Iris pigment epithelial cell (primary cell): ENCODE results near the gene APP.

Source experiments
- DNase-seq: peaks from one replicate; pipeline ENCODE4 v3.0.0-alpha.2; 2011; ENCODE audit warnings: low read depth

APP gene

DNA sequence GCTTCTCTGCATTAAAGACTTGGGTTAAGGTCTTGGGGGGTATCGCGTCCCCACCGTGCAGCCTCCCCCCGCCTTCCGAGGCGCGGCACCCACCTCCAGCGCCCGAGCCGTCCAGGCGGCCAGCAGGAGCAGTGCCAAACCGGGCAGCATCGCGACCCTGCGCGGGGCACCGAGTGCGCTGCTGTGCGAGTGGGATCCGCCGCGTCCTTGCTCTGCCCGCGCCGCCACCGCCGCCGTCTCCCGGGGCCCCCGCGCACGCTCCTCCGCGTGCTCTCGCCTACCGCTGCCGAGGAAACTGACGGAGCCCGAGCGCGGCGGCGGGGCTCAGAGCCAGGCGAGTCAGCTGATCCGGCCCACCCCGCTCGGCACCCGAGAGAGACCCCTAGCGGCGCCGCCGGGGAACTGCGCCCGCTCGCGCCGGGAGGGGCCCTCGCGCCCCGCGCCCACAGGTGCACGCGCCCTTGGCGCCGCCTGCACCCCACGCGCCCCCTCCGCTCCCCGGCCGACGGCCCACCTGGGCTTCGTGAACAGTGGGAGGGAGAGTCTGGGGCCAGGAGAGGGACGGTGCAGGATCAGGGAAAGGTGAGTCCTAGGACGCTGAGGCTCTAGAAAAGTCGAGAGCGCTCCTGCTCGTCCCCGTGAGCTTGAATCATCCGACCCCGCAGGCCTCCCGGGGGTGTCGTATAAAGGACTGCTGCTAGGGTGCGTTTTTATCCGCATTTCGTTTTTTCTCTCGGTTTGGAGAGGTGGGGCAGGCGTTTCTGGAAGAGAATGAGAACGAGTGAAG, at the start of gene APP:
TSS of gene APP (minus strand) at position 300 of the 787 bp plus-strand sequence. CDS start at position 150, 150 bp downstream.
- DNase-seq: peak; percentile 78

DNA sequence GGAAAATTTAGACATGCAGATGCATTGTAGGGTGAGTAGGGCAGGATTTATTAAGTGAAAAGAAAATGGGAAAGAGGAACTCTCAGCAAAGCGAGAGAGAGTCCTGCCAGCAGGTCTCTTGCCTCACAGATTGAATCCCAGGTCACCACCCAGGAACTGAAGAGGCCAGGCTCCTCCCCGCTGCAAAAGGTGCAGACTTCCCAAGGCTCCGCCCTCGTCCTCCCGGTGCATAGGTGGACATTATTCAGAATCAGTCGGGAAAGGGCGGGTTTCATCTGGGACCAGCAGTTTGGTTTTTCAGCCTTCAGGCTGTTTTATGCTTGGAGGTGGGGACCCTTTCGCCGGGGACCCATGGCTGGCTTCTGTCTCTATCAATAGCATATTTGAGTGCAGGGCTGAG, 41.6 kb upstream of the APP start:
- no peak for DNase-seq

DNA sequence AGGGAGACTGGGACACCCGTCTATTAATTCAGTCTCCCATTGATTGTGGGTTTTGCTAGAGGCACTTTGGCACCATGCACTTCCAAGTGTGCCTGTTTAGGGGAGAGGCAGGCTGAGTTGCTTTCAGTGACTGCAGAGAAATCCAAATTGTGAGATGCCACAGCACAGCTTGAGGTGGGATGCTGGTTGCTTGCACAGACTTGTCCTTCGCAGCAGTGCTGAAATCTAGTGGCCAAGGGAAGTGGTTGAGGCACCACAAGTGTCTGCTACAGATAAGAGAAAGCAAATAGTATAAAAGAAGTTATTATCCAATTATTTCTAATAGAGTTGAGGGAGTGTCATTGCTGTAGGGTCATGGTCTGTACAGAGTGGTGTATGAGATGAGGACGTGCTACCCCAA, 40.0 kb upstream of the APP start:
- no peak for DNase-seq

DNA sequence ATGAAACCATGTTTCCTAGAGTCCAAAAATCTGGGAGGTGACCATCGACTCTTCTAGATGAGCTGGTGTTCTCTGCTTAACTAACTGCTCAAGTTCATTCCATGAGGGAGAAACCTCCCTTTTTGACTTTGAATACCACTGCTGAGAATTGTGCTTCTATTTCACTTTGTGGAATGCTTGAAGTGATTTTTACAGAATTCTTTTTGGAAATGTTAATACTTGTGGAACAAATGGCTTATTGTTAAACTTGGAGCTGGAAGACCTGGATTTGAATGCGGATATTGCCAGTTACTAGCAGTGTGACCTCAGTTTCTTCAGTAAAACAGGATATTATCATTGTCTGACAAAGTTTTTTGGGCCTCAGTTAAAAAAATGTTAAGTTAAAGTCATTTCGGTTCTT, 36.5 kb upstream of the APP start:
- no peak for DNase-seq

DNA sequence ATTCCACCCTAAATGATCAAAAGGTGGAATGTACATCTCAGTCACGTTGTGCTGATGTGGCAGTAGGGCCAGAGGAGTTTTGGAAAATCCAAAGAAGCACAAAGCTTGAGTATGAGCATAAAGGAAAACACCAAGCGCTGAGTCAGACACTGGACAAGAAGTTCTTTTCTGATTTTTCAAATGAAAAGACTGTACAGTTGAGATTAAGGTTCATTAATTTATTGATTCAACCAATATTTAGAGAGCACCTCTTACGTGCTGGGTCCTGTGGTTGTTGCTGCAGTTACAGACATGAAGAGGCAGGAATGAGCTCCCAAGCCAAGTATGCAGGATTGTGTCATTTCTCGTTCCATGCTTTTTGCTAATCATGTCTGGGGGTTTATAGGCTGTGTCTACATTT, 28.9 kb upstream of the APP start:
- DNase-seq: peak; percentile 69

DNA sequence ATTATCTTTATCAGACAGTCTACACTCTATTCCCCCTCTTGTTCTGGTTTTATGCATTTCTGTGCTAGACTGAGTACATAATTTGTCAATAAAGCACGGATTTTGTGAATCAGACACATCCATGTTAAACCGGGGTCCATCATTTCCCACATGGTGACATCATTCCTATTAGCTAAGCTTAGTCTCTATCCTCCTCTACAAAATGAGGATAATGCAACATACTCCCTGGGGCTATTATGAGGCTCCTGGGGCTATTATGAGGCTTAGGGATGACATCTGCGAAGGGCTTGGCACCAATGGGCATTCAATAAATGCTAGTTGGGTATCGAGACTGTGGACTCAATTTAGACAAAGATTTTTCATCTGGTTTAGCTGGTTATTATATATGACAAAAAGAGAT, 25.1 kb upstream of the APP start:
- no peak for DNase-seq

DNA sequence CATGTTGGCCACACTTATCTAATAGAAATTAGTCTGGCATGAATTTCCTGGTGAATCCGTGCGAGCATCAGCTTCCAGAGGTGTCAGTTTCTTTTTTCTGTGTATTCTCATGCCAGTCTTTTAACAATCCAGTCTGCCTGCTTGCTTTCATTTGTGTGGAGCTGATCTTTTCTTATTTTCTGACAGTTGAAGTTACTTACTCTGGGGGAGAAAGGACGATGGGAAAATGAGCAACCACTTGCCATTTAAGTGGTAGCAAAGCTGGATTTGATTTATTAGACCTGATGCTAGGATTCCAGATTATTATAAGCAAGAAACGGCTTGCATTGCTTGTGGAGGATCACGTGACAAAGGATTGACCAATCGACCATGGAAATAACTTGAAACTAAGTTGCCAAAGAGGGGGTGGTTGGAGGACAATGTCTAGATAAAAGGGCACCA, 24.3 kb upstream of the APP start:
- peak; percentile 30 for DNase-seq

DNA sequence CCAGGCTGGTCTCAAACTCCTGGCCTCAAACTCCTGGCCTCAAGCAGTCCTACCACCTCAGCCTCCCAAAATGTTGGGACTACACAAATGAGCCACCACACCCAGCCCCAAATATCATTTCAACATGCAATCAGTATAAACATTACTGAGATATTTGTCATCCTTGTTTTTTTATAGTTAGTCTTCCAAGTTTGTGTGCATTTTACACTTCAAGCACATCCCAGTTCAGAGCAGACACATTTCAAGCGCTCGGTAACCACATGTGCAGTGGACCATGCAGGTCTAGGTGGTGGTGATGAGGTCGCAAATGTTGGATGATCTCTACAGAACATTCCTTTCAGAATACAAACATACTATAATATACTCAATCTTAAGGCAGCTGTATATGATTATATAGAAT, 23.8 kb upstream of the APP start:
- no peak for DNase-seq

DNA sequence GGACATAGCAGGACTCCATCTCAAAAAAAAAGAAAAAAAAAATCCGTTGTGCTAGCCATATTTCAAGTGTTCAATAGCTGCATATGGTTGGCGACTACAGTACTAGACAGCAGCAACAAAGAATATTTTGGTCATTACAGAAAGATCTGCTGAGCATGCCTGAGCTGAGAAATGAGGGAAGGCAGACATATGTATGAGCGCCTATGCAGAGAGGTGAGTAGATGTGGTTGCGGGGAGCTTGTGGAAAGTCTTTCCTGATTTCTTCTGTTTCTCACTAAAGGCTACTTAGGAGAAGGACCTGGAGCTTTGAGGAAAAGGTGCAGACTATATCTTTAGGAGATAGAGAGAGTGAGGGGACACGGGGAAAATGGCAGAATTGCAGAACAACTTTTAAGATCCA, 21.0 kb upstream of the APP start:
- no peak for DNase-seq

DNA sequence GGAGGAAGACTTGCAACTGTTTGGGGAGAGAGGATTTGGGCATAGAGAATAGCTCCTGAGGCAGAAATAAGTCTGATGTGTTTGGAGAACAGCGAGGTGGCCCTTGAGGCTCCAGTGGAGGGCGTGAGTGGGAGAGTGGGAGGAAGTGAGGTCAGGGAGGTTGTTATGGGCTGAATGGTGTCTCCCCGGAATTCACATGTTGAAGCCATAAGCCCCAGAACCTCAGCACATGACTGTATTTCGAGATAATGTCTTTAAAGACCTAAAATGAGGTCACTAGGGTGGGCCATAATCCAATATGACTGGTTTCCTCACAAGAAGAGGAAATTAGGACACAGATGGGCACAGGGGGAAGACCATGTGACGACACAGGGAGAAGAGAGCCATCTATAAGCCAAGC, 17.9 kb upstream of the APP start:
- no peak for DNase-seq

DNA sequence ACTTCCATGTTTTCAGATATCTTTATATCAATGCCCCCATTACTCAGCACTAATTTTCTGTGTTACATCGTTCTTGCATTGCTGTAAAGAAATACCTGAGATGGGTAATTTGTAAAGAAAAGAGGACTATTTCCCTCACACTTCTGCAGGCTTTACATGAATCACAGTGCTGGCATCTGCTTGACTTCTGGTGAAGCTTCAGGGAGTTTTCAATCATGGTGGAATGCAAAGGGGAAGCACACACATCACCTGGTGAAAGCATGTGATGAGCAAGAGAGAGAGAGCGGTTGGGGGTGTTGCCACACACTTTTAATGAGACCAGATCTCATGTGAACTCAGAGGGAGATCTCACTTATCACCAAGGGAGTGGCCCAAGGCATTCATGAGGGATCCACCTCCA, 14.9 kb upstream of the APP start:
- no peak for DNase-seq

DNA sequence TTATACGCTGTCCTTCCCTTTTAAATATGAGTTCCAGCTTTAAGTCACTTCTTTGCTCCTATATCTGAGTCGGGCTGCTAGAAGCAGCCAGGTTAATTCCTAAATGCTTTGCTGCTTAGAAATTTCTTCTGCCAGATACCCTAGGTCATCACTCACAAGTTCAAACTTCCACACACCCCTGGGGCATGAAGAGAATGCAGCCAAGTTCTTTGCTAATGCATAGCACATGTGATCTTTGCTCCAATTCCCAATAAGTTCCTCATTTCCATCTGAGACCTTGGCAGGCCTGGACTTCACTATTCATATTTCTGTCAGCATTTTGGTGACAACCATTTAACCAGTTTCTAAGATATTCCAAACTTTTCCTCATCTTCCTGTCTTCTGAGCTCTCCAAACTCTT, 14.5 kb upstream of the APP start:
- no peak for DNase-seq

DNA sequence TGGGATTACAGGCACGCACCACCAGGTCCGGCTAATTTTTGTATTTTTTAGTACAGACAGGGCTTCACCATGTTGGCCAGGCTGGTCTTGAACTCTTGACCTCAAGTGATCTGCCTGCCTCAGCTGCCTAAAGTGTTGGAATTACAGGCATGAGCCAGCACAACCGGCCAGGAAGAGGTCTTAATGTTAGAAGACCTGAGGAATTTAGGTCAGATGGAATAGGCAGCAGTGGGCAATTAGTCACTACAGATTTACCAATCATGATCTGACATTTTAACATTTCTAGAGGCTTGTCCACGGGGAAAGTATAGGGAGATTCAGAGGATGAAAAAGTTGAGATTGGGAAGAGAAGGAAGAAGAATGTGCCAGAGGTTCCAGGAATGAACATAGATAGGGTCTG, 8.9 kb upstream of the APP start:
- DNase-seq: peak; percentile 31

DNA sequence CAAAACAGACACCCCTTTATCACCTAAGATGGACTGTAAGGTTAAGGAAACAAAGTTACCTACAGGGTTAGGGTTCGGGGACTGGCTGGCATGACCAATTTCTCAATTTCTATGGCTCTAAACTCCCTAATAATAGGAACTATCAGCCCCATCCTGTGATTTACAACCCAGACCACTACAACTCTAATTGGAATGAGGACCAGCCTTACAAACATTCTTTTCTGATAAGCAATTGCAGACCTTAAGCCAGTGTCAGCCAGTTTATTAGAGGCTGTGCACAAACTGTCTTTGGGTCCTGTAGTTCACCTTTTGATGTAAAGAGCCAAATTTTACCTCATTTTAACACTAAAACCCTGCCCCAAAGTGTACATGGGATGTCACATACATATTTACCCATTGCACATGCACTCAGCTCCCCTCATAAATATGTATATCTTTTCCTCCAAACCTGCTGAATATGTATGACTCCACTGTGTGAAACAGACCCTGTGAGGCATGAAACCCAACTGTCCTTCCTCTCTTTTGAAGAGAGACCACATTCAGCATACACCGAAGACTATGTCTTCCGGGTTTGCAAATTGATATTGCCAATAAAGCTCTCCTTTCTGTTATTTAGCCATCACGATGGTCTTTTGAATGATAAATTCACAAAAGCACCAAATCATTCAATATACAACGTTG, 7.3 kb upstream of the APP start:
- DNase-seq: peak; percentile 38

DNA sequence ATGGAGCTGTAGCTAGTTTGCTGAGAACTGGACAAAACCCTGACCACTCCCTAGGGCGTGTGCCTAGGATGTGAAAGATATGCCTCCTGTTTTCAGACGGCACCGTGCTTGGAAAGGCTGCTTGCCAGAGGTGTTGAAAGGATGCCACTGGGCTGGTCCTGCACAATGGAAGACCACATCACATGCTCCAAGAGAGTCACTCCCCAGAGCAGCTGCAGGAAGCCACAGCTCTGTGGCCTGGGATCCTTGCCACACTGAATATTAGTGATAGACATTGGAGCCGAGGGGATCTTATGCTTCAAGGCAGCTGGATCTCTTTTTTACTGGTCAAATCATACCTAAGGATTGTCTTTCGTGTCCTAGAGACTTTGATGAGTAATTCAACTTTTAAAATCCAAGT, 6.6 kb upstream of the APP start:
- no peak for DNase-seq

DNA sequence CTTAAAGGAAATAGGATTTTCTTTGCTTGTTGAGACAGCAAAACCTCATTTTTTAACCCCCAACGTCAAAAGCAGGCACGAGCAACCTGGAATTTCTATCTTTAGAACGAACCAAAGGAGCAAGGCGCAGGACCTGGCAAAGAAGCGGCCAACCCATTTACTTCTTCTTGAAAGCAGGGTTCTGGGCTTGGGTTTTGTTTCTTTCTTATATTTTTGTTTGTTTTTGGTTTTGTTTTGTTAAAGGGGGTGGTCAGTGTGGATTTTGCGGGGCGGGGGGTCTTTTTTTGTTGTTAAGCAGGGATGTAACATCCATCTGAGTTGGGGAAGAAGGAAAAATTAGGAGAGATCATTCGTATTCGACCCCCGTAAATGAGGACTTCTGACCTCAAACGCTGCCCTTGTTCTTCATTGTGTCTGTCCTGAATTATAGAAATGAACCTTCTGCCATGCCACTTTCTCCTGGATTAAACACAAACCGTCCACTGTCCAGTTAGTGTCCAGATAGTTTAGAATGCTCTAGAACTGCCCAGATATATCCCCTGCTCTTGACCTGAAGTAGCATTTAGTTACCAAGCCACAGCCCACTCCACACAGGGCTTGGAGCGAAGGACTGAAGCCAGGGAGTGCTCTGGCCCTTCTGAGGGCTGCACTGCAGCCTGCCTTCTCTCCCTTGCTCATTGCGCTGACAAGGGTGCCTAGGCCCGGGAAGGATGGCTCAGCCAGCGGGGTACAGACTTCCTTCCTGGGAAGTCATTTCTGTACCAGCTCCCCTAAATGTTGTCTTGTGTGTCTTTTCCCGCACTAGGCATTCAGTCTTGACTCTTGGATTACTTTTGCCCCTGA, 909 bp upstream of the APP start:
- no peak for DNase-seq

DNA sequence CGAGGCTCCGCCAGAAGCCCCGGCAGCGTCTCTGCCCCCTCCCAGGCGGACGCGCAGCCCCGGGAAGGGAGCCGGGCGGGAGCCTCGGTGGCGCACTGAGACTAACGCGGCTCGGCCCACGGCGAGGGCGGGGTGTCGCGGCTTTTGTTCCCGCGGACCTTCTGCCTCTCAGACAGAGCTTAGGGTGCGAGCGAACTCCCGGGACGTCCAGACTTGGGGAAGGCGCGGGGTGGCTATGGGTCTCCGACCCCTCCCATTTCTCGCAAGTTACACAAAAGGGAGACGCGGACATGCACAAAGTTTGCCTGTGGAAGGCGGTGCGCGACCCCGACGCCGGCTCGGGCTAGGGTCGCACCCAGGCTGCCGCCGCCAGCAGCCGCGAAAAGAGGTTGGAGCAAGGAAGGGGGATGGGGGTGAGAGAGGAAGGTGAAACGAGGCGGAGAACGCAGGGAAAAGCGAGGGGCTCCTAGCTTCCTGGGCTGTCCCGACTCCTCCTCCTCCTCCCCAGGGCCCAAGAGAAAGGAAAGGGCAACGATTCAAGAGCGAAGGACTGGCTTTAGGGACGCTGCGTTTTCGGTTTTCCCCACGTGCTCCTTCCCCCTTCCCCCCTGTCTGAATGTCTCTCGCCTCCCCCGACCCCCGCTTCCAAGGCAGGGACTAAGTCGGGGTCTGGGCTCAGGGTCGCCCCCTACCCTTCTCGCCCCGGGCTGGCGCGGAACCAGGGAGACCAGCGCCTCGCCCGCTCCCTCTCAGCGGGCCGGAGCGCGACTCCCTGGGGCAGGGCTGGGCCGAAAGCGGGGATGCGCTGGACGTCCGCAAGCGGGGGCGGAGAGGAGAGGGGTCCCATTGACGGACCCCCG, 729 bp downstream of the APP start:
- DNase-seq: peak; percentile 75

DNA sequence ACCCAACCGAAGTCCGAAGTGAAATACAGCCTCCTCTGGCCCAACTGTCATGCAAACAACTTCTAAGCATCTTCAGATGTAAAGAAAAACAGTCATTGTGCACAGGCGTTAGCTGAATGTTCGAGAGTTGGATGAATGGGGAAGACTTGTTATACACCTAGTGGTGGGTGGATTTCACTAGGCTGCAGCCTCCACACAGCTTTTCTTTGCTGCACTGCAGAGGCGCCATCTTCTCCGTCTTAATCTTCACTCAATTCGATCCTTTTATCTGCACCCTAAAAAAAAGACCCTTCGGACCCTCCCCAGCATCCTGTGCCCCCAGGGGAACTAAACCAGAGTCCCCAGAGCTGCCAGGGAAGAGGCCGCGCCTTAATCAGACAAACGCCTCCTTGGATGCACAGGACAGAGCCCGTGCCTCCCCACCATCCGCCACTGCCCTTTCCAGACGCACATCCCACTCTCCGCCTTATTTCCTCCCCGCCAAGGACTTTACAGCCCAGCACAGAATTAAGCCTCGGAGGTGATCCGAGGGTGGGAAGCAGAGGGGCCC, 1.4 kb downstream of the APP start:
- DNase-seq: peak; percentile 85

DNA sequence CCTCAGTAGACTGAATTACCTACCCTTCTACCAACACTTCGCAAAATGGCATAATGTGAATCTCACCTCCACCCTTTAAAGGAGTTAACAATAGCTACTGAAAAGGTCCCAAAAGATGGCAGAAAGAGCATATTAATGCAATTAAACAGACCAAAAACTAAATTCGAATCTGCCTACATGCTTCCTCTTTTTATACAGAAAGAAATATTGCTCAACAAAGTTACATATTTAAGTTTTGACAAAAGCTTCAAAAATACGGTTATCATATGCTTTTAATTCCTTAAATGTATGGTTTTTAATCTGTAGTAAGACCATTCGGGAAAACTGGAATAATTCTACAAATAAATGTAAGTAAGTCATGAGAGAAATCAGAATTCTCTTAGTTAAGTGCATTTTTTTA, 2.2 kb downstream of the APP start:
- no peak for DNase-seq

DNA sequence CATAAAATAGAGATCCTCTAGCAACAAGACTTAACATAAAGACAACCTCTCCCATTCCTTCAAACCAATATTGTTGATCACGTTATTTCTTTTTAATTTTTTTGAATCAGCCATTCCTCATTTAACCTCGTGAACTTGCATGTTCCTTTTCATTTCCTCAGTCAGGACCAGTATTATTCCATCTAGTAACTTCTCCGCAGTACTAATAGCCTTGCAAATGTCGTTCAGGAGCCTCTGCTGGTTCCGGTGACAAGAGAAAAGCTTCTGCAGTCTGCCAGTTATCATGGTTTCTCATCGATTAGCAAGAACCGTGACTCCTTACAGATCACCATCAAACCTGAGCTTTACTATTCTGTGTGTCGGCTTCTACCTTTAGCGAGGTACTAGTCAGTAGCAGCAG, 3.0 kb downstream of the APP start:
- DNase-seq: no peak

DNA sequence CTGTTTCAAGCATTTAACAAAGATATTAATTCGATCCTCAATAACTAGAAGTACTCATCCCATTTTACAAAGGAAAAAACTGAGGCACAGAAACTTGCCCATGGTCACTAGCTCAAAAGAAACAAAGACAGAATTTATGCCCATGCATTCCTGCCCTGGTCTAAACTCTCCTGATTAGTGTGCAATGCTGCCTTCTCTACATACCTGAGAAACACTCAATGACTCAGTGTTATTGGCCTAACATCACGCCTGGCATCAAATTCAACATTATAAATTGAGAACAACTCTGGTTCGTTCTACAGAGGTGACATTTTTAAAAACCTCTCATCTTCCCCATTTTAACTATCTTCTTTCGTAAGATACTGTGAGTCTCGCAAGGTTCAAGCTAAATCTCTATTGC, 5.2 kb downstream of the APP start:
- DNase-seq: no peak

DNA sequence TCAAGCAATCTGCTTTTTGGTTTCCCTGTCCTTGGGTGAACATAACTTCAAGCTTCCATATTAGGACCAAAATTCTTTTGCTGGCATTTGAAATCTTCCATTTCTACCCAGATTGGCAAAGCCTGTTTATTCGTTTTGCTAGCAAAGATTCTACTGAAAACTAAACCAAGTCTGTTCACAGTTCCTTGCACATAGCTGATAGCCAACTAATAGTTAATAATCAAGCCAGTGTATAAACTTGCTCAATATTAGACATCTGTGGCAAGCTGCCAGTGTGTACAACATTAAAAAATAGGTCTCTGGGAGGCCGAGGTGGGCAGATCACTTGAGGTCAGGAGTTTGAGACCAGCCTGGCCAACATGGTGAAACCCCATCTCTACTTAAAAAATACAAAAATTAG, 6.3 kb downstream of the APP start:
- no peak for DNase-seq
